Measurements from ENCODE around the gene ACAP2.

DNA sequence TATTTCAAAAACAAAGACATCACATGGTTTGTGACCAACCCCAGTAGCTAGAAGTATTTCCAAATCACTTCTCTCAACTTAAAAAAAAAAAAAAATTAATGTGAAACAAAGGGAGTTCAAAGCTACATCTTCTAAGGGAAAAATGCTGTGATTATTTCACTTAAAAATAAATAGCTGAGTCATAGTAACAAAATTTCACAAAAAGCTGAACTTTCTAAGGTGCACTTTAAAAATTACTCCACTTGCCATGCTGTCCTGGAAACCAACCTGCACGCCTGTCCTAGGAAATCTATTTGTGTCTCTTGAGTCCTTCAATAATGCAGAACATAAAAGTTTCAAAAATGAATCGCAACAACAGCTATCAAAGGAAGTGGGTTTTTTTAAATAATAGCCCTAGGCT lies 1.8 kb downstream of the ACAP2 start:
- TF ChIP-seq, protein P1, sequence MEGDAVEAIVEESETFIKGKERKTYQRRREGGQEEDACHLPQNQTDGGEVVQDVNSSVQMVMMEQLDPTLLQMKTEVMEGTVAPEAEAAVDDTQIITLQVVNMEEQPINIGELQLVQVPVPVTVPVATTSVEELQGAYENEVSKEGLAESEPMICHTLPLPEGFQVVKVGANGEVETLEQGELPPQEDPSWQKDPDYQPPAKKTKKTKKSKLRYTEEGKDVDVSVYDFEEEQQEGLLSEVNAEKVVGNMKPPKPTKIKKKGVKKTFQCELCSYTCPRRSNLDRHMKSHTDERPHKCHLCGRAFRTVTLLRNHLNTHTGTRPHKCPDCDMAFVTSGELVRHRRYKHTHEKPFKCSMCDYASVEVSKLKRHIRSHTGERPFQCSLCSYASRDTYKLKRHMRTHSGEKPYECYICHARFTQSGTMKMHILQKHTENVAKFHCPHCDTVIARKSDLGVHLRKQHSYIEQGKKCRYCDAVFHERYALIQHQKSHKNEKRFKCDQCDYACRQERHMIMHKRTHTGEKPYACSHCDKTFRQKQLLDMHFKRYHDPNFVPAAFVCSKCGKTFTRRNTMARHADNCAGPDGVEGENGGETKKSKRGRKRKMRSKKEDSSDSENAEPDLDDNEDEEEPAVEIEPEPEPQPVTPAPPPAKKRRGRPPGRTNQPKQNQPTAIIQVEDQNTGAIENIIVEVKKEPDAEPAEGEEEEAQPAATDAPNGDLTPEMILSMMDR (IDR thresholded peaks at IDR 0.05): no peak
- TF ChIP-seq POLR2A (IDR thresholded peaks at IDR 0.05): no peak

Measured in testis (tissue), 2 donors.